SK-N-SH (cell line): ENCODE data around the gene CD38. TPM values are rescaled to one million over a fixed set of nuclear protein-coding genes. Genes with fewer than 3 reads are reported as not detected.

ENCODE experiments used
- CTCF ChIA-PET: fragments of 300-600, 350-600 bp; formaldehyde crosslinking; extraction: SDS; loops from one replicate; lab custom pipeline; 2021; lab: Yijun Ruan, JAX
- POLR2A ChIA-PET: fragments of 350-600 bp; sonication (Branson Sonifier 250); formaldehyde crosslinking; extraction: SDS; loops from one replicate; lab custom pipeline; 2020; ENCODE audit warnings: antibody characterized with exemption, inconsistent platforms; lab: Yijun Ruan, JAX
- DNase-seq: peaks from one replicate; pipeline ENCODE4 v3.0.0; 2012
- H2AFZ ChIP-seq: fragments of 200-600 bp; sonication (generic); 2 replicates; pipeline ENCODE4 v1.8.1; 2016; ENCODE audit warnings: antibody characterized with exemption, mild to moderate bottlenecking, low read depth
- H3F3A ChIP-seq: fragments of 200-600 bp; sonication (generic); replicated peaks from 2 replicates; pipeline ENCODE3; 2016; ENCODE audit warnings: antibody characterized with exemption, mild to moderate bottlenecking; ENCODE audit not compliant: insufficient read depth
- H3K27ac ChIP-seq, 2 experiments: fragments of 200-500 bp in 1 of 2; fragments of 200-600 bp in 1 of 2; sonication (Bioruptor generic) in 1 of 2; sonication (generic), shearing (Covaris generic) in 1 of 2; 2 replicates each; pipeline versions ENCODE4 v1.5.1 to v1.6.1; 2014 to 2016; ENCODE audit warnings: low read depth in 2 of 2, inconsistent platforms in 1 of 2, low read length in 1 of 2, mild to moderate bottlenecking in 1 of 2, mixed read lengths in 1 of 2
- H3K27me3 ChIP-seq: fragments of 200-600 bp; sonication (generic), shearing (Covaris generic); 2 replicates; pipeline ENCODE4 v1.6.1; 2016; ENCODE audit warnings: mixed run types; ENCODE audit not compliant: insufficient read depth
- H3K36me3 ChIP-seq, 2 experiments: fragments of 200-500 bp in 1 of 2; fragments of 200-600 bp in 1 of 2; sonication (Bioruptor generic) in 1 of 2; sonication (generic) in 1 of 2; replicated peaks in 1 of 2; 2 replicates each; pipeline versions ENCODE3 to v1.5.1; 2014 to 2016; ENCODE audit warnings: low read length in 1 of 2, mild to moderate bottlenecking in 1 of 2; ENCODE audit not compliant: insufficient read depth in 2 of 2, control insufficient read depth in 1 of 2
- H3K4me1 ChIP-seq, 2 experiments: fragments of 200-500 bp in 1 of 2; fragments of 200-600 bp in 1 of 2; sonication (Bioruptor generic) in 1 of 2; sonication (generic), shearing (Covaris generic) in 1 of 2; 2 replicates each; pipeline versions ENCODE4 v1.5.1 to v1.6.1; 2014 to 2016; ENCODE audit warnings: low read depth in 1 of 2, low read length in 1 of 2, mixed run types in 1 of 2; ENCODE audit not compliant: insufficient read depth in 2 of 2, control insufficient read depth in 1 of 2
- H3K4me2 ChIP-seq: fragments of 200-600 bp; sonication (generic), shearing (Covaris generic); 2 replicates; pipeline ENCODE4 v1.6.1; 2017; ENCODE audit warnings: mixed run types
- H3K4me3 ChIP-seq, 2 experiments: fragments of 200-500 bp in 1 of 2; fragments of 200-600 bp in 1 of 2; sonication (Bioruptor generic) in 1 of 2; sonication (generic), shearing (Covaris generic) in 1 of 2; 2 replicates each; pipeline versions ENCODE4 v1.5.1 to v1.8.1; 2014 to 2016; ENCODE audit warnings: low read depth in 2 of 2, inconsistent platforms in 1 of 2, low read length in 1 of 2, mild to moderate bottlenecking in 1 of 2, mixed read lengths in 1 of 2, moderate library complexity in 1 of 2
- H3K79me2 ChIP-seq: fragments of 200-600 bp; sonication (generic); 2 replicates; pipeline ENCODE4 v1.8.1; 2017; ENCODE audit warnings: mild to moderate bottlenecking; ENCODE audit not compliant: insufficient read depth
- H3K9ac ChIP-seq: fragments of 200-600 bp; sonication (generic); 2 replicates; pipeline ENCODE4 v1.6.1; 2017; ENCODE audit warnings: mixed run types
- H3K9me2 ChIP-seq: fragments of 200-600 bp; sonication (generic); 2 replicates; pipeline ENCODE4 v1.6.1; 2017; ENCODE audit warnings: mixed run types
- H3K9me3 ChIP-seq: fragments of 200-600 bp; sonication (generic); 2 replicates; pipeline ENCODE4 v1.6.1; 2017; ENCODE audit warnings: mixed run types, mild to moderate bottlenecking, moderate library complexity
- H4K20me1 ChIP-seq: fragments of 200-600 bp; sonication (generic); 2 replicates; pipeline ENCODE4 v1.6.1; 2017; ENCODE audit warnings: mild to moderate bottlenecking, mixed run types; ENCODE audit not compliant: insufficient read depth
- CHD2 ChIP-seq: fragments of 150-350 bp; IDR thresholded peaks from 2 replicates; pipeline ENCODE4 v1.6.1; 2018; ENCODE audit warnings: low read length; ENCODE audit not compliant: partially characterized antibody
- CTCF ChIP-seq: fragments of 200-600 bp; sonication (generic); IDR thresholded peaks from 2 replicates; pipeline ENCODE4 v1.6.1; 2017; ENCODE audit warnings: antibody characterized with exemption, mild to moderate bottlenecking, moderate library complexity
- ELF1 ChIP-seq: IDR thresholded peaks from 2 replicates; pipeline ENCODE4 v1.4.0; 2012
- FOSL2 ChIP-seq: IDR thresholded peaks from 2 replicates; pipeline ENCODE4 v1.4.0; 2012; ENCODE audit warnings: low read depth, mild to moderate bottlenecking, moderate library complexity, borderline replicate concordance
- FOXJ3 ChIP-seq: sonication (generic); formaldehyde crosslinking; IDR thresholded peaks from 2 replicates; pipeline ENCODE4 v1.5.1; 2020; ENCODE audit warnings: mild to moderate bottlenecking, missing genetic modification reagents
- IRF3 ChIP-seq: fragments of 150-350 bp; IDR thresholded peaks from 2 replicates; pipeline ENCODE4 v1.6.1; 2016; ENCODE audit warnings: mild to moderate bottlenecking, low read depth, low read length
- JUND ChIP-seq: IDR thresholded peaks from 2 replicates; pipeline ENCODE4 v1.4.0; 2012
- MXI1 ChIP-seq: IDR thresholded peaks from 2 replicates; pipeline ENCODE4 v1.6.1; 2012; ENCODE audit warnings: mild to moderate bottlenecking, low read depth, low read length, improper control_type of control experiment
- NRF1 ChIP-seq: IDR thresholded peaks from 2 replicates; pipeline ENCODE4 v1.6.1; 2012; ENCODE audit warnings: low read depth, mild to moderate bottlenecking, low read length
- RAD21 ChIP-seq: IDR thresholded peaks from 2 replicates; pipeline ENCODE4 v1.6.1; 2012; ENCODE audit warnings: mild to moderate bottlenecking, low read length
- RCOR1 ChIP-seq: fragments of 150-350 bp; IDR thresholded peaks from 2 replicates; pipeline ENCODE4 v1.6.1; 2017; ENCODE audit warnings: antibody characterized with exemption, low read length
- REST ChIP-seq: IDR thresholded peaks from 2 replicates; pipeline ENCODE4 v1.6.1; 2012; ENCODE audit warnings: mild to moderate bottlenecking, low read depth, low read length, moderate library complexity
- RXRA ChIP-seq: IDR thresholded peaks from 2 replicates; pipeline ENCODE4 v1.4.0; 2012; ENCODE audit warnings: low read depth, mild to moderate bottlenecking, borderline replicate concordance
- SIN3A ChIP-seq: IDR thresholded peaks from 2 replicates; pipeline ENCODE4 v1.6.1; 2012; ENCODE audit warnings: low read depth, mild to moderate bottlenecking, low read length, moderate library complexity, borderline replicate concordance
- TCF12 ChIP-seq: IDR thresholded peaks from 2 replicates; pipeline ENCODE4 v1.4.0; 2012
- USF1 ChIP-seq: IDR thresholded peaks from 2 replicates; pipeline ENCODE4 v1.4.0; 2012; ENCODE audit warnings: low read depth, borderline replicate concordance
- YY1 ChIP-seq: IDR thresholded peaks from 2 replicates; pipeline ENCODE4 v1.4.0; 2012; ENCODE audit warnings: low read depth, mild to moderate bottlenecking
- WGBS: methylation state at CpG from one replicate; pipeline ENCODE4 v1.1.6; 2017; ENCODE audit warnings: low lambda C conversion rate; 5-methylcytosine and 5-hydroxymethylcytosine counted together
- polyA plus RNA-seq, 3 experiments: library from polyadenylated mRNA; depleted of rRNA; stranded (reverse); fragments of >200 nt; gene quantifications; 2 replicates each; pipeline ENCODE4 v1.2.3, GENCODE V29; 2012

The CD38 gene
- polyA plus RNA-seq, 1 of the 3 experiments (the other 2 are of a cell fraction) = 0.02 TPM

GRCh38 chr4:15809466-15809865, 31.3 kb downstream of the CD38 start:
- Histone ChIP-seq H3K9me2 (no peaks in the 10 kb centered on the region), H3K9me3 (no peaks in the 10 kb centered on the region), H3K27ac (no peak overlapping the region)
- TF ChIP-seq RAD21 (no peak), RXRA (no peak), MXI1 (no peak), REST (no peak), YY1 (no peak), CTCF (no peak), JUND (no peak), NRF1 (no peak), USF1 (no peak), FOXJ3 (no peak), TCF12 (no peak), ELF1 (no peak), SIN3A (no peak), CHD2 (no peak), IRF3 (no peak), FOSL2 (no peak), RCOR1 (no peak)
- TF ChIP-seq, all 33 proteins: peak for 0
- no peaks in the 10 kb centered on the region for H4K20me1 ChIP-seq
- no peak overlapping the region for H3K9ac ChIP-seq
- no peak overlapping the region for H3K4me2 ChIP-seq
- no peaks in the 10 kb centered on the region; the same call in 1 of the 2 replicates for H3K27me3 ChIP-seq
- no peaks in the 10 kb centered on the region for H3F3A ChIP-seq
- H3K79me2 ChIP-seq = no peaks in the 10 kb centered on the region
- WGBS = 42% methylated on average over 5 of the region's 5 CpGs
- H3K4me1 ChIP-seq = no peaks in the 10 kb centered on the region
- DNase-seq = no peak
- ChIA-PET POLR2A (no interaction called here), CTCF (interaction anchor here (1.7 to 8.8 kb wide), 4 partner anchors 30 to 153 kb away, joined by 3 to 133 read pairs (median 64); no protein-coding TSS in a partner anchor)
- no peaks in the 10 kb centered on the region for H3K36me3 ChIP-seq
- H3K4me3 ChIP-seq = no peak overlapping the region
- no peak overlapping the region for H2AFZ ChIP-seq
